ENCODE data around the gene VARS2.
"Not testable (repeated sequence)": the region's sequence is repeated elsewhere in the genome, so short reads cannot be mapped to it uniquely, and the experiment has no call there.

Gene VARS2

GRCh38 chr6:30917041-30917440 lies 3.0 kb downstream of the VARS2 start:
- no peak overlapping the region for H3K4me2 ChIP-seq (ENCODE audit: low read length)
- peaks cover 13% of the 10 kb centered on the region for H3K4me1 ChIP-seq (ENCODE audit: low read length)

GRCh38 chr6:30917487-30917886 lies 3.4 kb downstream of the VARS2 start:
- Histone ChIP-seq H3K27me3 (ENCODE audit: low read depth, low read length) (no peaks in the 10 kb centered on the region), H3K4me3 (ENCODE audit: low read length) (no peak overlapping the region), H3K9me3 (ENCODE audit: insufficient read depth, low read length) (no peaks in the 10 kb centered on the region), H3K9ac (ENCODE audit: low read length) (no peak overlapping the region), H3K4me1 (ENCODE audit: low read length) (peaks cover 13% of the 10 kb centered on the region), H3K4me2 (ENCODE audit: low read length) (no peak overlapping the region), H3K36me3 (replicated peaks; ENCODE audit: low read depth, low read length) (peaks cover 4% of the 10 kb centered on the region), H3K79me2 (ENCODE audit: low read length) (peaks cover 7% of the 10 kb centered on the region), H2AFZ (ENCODE audit: low read depth, low read length) (no peak overlapping the region), H3K27ac (ENCODE audit: low read length) (no peak overlapping the region), H4K20me1 (ENCODE audit: insufficient read depth, low read length) (no peaks in the 10 kb centered on the region)
- TF ChIP-seq CTCF (IDR thresholded peaks at IDR 0.05; ENCODE audit: low read depth, low read length) (no peak), EZH2phosphoT487 (IDR thresholded peaks at IDR 0.05; ENCODE audit: low read depth) (no peak)

More at GRCh38 chr6:30917041-30917440, 3.0 kb downstream of the VARS2 start:
- TF ChIP-seq EZH2phosphoT487 (IDR thresholded peaks at IDR 0.05; ENCODE audit: low read depth) (no peak), CTCF (IDR thresholded peaks at IDR 0.05; ENCODE audit: low read depth, low read length) (no peak)
- peaks cover 7% of the 10 kb centered on the region for H3K79me2 ChIP-seq (ENCODE audit: low read length)
- H4K20me1 ChIP-seq (ENCODE audit: insufficient read depth, low read length): no peaks in the 10 kb centered on the region
- H3K9ac ChIP-seq (ENCODE audit: low read length): no peak overlapping the region
- no peak overlapping the region for H3K4me3 ChIP-seq (ENCODE audit: low read length)
- peaks cover 1% of the 10 kb centered on the region for H3K36me3 ChIP-seq (replicated peaks; ENCODE audit: low read depth, low read length)
- no peak overlapping the region for H3K27ac ChIP-seq (ENCODE audit: low read length)
- H2AFZ ChIP-seq (ENCODE audit: low read depth, low read length): no peak overlapping the region
- no peaks in the 10 kb centered on the region for H3K9me3 ChIP-seq (ENCODE audit: insufficient read depth, low read length)
- H3K27me3 ChIP-seq (ENCODE audit: low read depth, low read length): no peaks in the 10 kb centered on the region

GRCh38 chr6:30918670-30919069 lies 4.6 kb downstream of the VARS2 start:
- TF ChIP-seq CTCF (IDR thresholded peaks at IDR 0.05; ENCODE audit: low read depth, low read length): no peak
- no peak for TF ChIP-seq EZH2phosphoT487 (IDR thresholded peaks at IDR 0.05; ENCODE audit: low read depth)
- Histone ChIP-seq H3K9me3 (ENCODE audit: insufficient read depth, low read length) (no peaks in the 10 kb centered on the region), H4K20me1 (ENCODE audit: insufficient read depth, low read length) (no peaks in the 10 kb centered on the region), H3K4me2 (ENCODE audit: low read length) (no peak overlapping the region), H3K4me3 (ENCODE audit: low read length) (no peak overlapping the region), H2AFZ (ENCODE audit: low read depth, low read length) (no peak overlapping the region), H3K27me3 (ENCODE audit: low read depth, low read length) (no peaks in the 10 kb centered on the region), H3K36me3 (replicated peaks; ENCODE audit: low read depth, low read length) (peaks cover 4% of the 10 kb centered on the region), H3K9ac (ENCODE audit: low read length) (no peak overlapping the region), H3K4me1 (ENCODE audit: low read length) (peaks cover 9% of the 10 kb centered on the region), H3K27ac (ENCODE audit: low read length) (no peak overlapping the region), H3K79me2 (ENCODE audit: low read length) (peaks cover 7% of the 10 kb centered on the region)

- Histone ChIP-seq H3K27me3 (ENCODE audit: low read depth, low read length) (no peaks in the 10 kb centered on the region), H3K9ac (ENCODE audit: low read length) (no peak overlapping the region), H4K20me1 (ENCODE audit: insufficient read depth, low read length) (no peaks in the 10 kb centered on the region), H2AFZ (ENCODE audit: low read depth, low read length) (no peak overlapping the region), H3K79me2 (ENCODE audit: low read length) (no peaks in the 10 kb centered on the region), H3K36me3 (replicated peaks; ENCODE audit: low read depth, low read length) (peaks cover 4% of the 10 kb centered on the region), H3K4me3 (ENCODE audit: low read length) (no peak overlapping the region), H3K27ac (ENCODE audit: low read length) (no peak overlapping the region), H3K4me1 (ENCODE audit: low read length) (no peaks in the 10 kb centered on the region), H3K4me2 (ENCODE audit: low read length) (no peak overlapping the region), H3K9me3 (ENCODE audit: insufficient read depth, low read length) (no peaks in the 10 kb centered on the region)
- no peak for TF ChIP-seq EZH2phosphoT487 (IDR thresholded peaks at IDR 0.05; ENCODE audit: low read depth)
- TF ChIP-seq CTCF (IDR thresholded peaks at IDR 0.05; ENCODE audit: low read depth, low read length): no peak
These were observed 8.4 kb downstream of the VARS2 start for GRCh38 chr6:30922447-30922852.

GRCh38 chr6:30924040-30924627 lies 10.1 kb downstream of the VARS2 start:
- not testable (repeated sequence) for H3K4me2 ChIP-seq (ENCODE audit: low read length); H3K79me2 ChIP-seq (ENCODE audit: low read length); H4K20me1 ChIP-seq (ENCODE audit: insufficient read depth, low read length); H3K4me3 ChIP-seq (ENCODE audit: low read length); H3K9me3 ChIP-seq (ENCODE audit: insufficient read depth, low read length); H3K27me3 ChIP-seq (ENCODE audit: low read depth, low read length); H2AFZ ChIP-seq (ENCODE audit: low read depth, low read length); H3K9ac ChIP-seq (ENCODE audit: low read length); H3K4me1 ChIP-seq (ENCODE audit: low read length); H3K27ac ChIP-seq (ENCODE audit: low read length)
- H3K36me3 ChIP-seq (replicated peaks; ENCODE audit: low read depth, low read length): peaks cover 15% of the 10 kb centered on the region
